RKO (cell line): ENCODE data around the gene LSM12.
"Not testable (repeated sequence)": the region's sequence is repeated elsewhere in the genome, so short reads cannot be mapped to it uniquely, and the experiment has no call there.

Experiments
- DNase-seq: peaks from one replicate; pipeline ENCODE4 v3.0.0-alpha.2; 2016; ENCODE audit warnings: low spot score

Gene LSM12

DNA sequence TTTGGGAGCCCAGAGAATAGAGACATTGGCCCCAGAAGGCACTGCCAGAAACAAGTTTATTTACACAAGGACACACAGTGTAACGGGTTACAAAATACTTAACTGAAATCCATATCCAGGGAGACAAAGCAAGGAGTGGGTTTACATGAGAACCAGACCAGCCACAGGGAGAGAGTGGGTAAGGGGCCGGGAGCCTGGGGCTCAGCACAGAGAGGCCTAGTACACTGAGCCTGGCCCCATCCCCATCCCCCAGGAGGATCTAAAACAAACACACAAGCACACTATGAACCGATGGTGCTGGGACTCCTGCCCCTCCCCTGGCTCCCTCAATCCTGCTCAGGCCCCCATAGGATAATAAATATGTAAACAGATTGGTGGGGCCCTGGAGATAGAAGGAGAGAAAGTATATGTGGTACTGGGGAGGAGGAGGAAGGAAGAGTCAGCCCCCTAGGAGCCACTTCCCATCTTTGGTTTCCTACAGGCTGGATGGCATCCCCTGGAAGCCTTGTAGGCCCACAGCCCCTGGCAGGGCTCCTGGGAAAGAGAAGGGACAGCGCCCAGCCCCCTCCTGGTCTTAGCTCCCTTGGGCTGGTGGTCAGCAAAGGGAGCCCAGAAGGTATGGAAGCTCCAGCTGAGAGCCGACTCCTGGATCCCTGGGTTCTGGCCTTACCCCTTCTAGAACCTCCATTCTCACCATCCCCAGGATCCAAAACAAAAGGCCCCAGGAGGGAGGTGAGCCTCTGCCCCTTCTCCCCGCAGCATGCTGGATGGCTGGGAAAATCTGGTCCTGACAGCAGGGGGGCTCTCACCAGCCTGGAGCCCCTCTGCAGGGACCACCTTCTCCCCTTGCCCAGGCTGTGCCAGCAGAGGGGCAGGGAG is 10.5 kb upstream of the LSM12 start:
- DNase-seq, result no peak

DNA sequence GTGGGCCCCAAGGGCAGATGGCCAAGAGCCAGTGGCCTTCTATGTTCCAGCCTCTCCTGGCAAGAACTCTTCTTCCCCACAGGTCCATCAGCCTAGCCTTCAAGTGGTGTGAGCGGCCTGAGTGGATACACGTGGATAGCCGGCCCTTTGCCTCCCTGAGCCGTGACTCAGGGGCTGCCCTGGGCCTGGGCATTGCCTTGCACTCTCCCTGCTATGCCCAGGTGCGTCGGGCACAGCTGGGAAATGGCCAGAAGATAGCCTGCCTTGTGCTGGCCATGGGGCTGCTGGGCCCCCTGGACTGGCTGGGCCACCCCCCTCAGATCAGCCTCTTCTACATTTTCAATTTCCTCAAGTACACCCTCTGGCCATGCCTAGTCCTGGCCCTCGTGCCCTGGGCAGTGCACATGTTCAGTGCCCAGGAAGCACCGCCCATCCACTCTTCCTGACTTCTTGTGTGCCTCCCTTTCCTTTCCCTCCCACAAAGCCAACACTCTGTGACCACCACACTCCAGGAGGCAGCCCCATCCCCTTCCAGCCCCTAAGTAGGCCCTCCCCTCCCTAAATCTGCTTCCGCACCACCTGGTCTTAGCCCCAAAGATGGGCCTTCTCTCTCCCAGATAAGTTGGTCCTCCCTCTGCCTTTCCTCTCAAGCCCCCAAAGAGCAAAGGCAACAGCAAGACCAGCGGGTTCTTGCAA is 9.3 kb upstream of the LSM12 start:
- no peak for DNase-seq

DNA sequence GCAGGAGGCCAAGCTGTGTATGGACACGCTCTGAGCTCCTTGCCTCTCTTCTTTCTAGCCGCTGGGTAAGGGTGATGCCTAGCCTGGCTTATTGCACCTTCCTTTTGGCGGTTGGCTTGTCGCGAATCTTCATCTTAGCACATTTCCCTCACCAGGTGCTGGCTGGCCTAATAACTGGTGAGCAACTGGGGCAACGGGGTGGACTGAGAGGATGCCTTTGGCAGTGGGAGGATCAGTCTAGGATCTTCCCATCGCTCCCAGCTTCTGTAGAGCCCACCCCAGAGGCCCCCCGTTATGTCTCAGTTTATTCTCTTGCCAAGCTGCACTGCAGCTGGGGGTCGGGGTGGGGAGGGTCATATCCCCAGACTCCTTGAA is 8.4 kb upstream of the LSM12 start:
- no peak for DNase-seq

DNA sequence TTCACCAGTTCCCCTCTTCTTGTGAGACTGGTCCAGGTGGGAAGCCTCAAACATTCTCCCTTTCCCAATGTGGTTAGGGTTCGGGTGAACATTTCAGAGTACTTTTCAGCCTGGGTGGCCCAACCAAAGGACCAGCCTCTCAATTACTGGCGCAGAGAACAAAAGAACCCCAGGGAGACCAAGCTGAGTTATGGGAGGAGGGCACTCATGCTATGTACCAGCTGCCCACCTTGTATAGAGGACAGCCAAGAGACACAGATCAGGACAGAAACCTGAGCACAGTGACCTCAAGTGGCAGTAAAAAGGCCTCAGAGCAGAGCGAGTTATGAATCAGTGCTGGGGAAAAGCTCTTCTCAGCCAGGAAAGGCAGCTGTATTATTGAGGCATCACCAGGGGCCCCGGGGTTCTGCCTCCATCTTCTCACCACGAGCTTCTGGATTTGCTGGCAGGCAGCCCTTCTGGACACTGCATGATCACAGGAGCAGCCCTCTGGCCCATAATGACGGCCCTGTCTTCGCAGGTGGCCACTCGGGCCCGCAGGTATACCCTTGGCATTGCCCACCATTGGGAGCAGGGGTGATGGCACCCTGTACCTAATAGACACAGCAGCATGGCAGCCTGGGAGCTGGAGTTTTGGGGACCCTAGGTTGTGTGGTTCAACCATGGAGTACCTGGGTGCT is 7.9 kb upstream of the LSM12 start:
- no peak for DNase-seq

DNA sequence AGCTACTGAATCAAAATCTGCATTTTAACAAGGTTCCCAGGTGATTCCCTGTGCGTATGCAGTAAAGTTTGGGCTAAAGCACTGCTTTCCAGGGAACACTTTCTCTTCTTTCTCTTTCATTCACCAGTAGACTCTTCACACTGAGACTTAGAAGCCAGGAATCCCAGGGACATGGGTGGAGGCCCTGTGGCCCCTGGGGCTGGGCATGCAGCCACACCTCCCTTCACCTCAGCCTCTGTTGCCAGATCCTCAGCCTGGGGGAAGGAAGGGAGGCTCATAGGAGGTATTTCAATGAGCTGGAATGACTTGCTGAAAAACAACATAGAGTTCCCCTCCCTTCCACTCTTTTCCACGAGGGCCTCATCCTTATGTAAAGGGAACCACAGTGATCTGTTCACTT is 5.3 kb upstream of the LSM12 start:
- DNase-seq, result no peak

DNA sequence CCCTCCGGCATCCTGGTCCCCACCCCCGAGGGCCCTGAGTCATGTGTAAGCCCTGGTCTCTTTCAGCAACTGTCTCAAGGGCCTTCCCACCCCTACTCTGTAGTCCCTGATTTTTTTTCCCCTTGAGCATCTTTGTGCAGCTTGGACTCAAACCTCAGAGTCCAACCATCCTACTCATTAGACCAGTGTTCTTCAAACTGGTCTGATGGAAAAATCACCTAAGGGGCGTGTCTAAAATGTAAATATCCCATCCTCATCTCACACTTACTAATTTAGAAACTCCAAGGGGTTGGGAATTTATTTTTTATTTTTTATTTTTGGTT is 4.7 kb upstream of the LSM12 start:
- DNase-seq, result peak; percentile 88

DNA sequence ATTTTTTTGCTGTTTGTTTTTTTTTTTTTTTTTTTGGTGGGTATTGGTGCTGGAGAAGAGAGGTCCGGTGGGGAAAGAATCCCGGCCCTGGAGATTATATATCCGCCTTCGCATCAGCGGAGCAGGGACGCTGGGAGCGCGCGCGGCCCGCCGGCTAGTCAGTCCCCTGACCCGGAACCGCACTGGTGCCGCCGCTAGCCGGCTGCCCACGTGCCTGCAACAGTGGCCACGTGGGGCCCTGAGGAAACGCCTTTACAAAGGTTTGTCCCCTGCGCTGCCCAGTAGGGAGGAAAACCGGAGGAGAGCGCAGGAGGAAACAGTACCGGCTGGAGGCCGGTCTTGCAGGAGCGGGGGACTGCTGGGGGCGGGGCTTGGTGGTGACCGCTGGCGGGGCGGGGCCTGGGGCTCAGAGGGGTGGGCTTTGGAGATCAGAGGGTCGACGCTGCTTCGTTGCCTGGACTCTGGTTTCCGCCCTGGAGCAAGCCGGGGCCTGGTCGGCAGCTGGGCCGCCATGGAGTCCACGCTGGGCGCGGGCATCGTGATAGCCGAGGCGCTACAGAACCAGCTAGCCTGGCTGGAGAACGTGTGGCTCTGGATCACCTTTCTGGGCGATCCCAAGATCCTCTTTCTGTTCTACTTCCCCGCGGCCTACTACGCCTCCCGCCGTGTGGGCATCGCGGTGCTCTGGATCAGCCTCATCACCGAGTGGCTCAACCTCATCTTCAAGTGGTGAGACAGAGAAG is 4.2 kb upstream of the LSM12 start, which contains the start of gene G6PC3:
Gene G6PC3 (plus strand): TSS at position 281 of the 743 bp plus-strand sequence. CDS start 231 bp downstream, at position 512.
- DNase-seq, result peak; percentile 98

DNA sequence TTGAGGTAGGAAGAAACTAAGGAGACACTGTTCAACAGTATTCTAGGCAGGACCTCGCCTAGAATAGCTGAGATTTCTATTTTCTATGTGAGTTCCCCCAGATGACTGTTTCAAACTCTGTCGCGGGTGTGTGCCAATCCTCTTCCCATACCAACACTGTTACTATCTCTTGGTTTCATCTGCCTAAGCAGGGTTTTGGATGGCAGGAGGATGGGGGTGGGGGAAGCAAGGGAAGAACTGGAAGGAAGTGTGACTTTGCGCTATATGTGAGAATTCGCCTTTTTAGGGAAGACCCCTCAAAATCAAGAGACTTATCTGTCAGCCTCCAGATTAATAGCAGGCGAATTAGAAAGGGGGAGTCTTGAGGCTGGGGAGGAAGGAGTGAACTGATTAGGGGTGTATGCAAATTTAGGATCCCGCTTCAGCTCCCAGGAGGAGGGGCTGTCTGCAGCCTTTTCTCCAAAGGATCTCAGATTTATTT is 3.5 kb upstream of the LSM12 start:
- DNase-seq, result peak; percentile 69

DNA sequence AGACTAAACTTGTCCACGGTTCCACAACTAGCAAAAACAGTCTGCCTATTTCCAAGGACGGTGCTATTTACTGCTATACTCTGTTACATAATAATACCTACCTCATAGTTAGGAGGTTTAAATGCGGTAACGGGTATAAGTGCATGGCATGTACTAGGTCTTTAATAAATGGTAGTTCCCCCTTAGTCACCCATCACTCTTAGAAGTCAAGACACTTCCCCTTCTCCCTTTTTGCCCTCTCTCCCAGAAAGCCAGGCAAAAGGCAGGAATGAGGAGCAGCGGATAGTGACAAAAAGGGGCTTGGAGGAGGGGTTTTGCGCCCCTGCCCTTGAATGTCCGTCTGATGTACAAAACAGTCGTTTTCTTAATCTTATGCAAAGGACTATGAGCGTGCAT is 1.1 kb upstream of the LSM12 start:
- no peak for DNase-seq

DNA sequence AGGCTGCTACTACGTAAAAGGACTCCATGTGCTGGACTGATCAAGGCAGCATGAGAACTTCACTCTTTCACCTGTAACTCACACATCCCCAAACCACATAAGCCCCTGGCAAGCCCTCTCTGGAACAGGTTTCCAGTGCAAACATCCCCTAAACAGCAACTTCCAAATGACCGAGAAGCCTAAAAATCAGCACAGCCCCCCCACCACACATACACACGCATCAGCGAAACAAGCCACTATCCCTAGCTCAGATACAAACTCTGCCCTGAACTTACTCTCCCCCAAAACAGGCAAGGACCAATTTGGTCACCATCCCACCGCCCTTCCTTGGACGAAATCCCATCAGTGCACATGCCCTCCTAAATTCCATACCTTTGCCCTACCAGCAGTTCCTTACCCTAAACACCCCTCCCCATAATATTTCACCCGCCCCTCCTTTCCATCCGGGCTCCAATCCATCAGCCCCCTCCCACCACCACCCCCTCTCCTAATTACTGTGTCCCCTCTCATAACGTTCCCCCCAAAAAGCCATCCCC is 735 bp downstream of the LSM12 start:
- DNase-seq, result peak; percentile 30

DNA sequence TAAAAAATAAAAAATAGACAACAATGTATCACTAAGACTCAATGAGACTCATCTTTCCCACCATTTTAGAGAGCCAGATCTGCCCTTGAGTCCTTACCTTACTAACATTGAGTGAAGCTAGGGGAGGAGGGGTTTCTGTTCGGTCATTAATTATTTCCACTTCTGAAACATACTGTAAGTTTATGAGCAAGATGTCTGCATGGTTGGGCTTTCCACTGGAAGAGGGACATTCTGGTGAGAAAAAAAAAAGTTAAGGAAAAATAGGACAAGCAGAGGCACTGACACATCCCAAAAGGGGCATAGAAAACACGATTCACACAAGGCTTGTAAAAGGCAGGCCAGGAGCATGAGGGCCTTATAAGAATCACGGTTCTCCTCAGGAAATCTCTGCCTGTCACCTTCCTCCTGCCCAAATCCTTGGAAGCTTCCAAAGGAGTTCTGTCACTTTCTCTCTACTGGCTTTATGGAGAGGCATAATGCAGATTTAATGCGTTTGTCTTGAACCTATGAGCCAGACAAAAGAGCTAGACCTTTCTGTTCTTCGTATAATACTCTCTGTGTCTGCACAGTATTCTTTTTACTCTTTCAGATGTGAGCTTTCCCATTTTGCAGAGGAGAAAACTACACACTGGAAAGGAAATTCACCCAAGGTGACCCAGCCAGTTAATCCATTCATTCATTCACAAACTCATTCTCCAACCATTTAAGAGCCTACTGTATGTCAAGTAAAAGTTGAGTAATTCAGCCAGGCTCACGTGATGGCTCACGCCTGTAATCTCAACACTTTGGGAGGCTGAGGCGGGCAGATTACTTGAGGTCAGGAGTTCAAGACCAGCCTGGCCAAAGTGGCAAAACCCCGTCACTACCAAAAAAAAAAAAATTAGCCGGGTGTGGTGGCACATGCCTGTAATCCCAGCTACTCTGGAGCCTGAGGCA is 2.5 kb downstream of the LSM12 start:
- peak; percentile 42 for DNase-seq

DNA sequence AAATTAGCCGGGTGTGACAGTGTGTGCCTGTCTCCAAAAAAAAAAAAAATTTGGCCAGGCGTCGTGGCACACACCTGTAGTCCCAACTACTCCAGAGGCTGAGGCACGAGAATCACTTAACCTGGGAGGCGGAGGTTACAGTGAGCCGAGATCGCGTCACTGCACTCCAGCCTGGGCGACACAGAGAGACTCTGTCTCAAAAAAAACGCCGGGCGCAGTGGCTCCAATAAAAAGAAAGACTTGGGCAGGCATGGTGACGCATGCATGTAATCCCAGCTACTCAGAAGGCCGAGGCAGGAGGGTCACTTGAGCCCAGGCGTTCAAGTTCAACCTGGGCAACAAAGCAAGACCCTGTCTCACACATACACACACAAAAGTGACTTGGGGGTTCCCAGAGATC is 3.6 kb downstream of the LSM12 start:
- DNase-seq, result no peak

DNA sequence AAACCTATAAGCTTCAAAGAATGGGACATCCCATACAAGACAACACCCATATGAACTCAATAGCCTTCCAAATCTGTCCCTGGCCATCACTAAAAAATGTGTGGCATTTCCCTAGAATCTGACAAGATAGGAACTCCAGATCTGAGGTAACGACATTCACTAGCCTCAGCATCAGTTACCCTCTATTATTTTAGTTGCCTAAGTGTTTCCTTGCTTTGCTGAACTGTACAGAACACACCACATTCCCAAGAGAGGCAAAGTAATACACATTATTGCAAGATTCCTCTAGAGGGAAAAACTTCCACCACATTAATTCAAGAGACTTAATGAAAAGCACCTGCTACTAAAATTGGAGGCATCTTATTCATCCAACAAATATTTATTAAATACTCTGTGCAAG is 5.0 kb downstream of the LSM12 start:
- DNase-seq, result no peak

DNA sequence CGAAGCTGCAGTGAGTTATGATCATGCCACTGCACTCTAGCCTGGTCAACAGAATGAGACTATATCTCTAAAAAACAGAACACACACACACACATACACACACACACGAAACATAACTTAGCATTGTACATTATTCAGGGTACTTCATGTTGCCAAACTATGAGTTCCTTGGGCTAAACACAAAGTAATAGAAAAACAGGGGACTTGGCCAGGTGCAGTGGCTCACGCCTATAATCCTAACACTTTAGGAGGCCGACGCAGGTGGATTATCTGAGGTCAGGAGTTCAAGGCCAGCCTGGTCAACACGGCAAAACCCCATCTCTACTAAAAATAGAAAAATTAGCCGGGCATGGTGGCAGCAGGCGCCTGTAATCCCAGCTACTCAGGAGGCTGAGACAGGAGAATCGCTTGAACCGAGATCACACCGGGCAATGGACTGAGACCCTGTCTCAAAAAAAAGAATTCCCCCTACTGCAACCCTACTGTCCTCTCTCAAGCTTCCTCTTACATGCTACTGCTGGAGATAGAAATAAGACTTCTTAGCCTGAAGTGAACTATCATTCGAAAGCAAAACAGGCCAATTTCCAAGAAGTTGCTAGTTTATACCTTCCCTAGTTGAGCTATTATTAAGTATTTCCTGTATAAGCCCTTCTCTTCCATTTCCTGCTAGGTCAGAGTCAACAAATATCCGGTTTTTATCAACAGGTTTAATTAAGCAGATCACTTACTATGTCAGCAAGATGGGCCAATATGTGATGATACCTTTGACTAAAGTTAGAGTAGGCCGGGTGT is 7.2 kb downstream of the LSM12 start:
- no peak for DNase-seq

DNA sequence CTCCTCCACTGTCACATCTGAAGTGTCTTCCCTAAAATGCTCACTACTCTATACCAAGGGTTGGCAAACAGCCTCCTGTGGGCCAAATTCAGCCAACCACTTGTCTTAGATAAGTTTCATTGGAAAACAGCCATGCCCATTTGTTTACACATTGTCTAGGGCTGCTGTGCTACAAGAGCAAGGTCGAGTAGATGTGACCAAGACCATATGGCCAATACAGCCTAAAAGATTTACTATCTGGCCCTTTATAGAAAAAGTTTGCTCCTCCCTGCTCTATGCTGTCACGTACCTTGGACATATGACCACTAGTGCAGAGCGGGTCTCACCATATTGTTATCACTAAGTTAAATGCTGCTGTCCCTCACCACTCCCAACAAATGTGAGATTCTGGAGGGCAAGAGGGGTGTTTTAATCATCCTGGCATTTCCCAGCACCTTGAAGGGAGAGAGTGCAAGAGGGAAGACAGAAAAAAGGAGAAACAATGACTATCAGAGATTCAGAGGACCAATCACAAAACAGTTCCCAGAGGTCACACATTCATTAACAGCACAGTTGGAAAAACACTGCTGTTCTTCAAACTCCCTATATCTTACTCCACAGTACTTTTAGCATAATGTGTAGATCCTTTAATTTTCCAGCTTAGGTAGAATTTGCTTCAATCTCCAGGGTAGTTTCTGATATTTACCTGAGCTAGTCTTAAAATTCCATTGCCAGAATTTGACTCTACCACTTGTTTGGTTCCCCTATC is 13.2 kb downstream of the LSM12 start:
- DNase-seq, result no peak

DNA sequence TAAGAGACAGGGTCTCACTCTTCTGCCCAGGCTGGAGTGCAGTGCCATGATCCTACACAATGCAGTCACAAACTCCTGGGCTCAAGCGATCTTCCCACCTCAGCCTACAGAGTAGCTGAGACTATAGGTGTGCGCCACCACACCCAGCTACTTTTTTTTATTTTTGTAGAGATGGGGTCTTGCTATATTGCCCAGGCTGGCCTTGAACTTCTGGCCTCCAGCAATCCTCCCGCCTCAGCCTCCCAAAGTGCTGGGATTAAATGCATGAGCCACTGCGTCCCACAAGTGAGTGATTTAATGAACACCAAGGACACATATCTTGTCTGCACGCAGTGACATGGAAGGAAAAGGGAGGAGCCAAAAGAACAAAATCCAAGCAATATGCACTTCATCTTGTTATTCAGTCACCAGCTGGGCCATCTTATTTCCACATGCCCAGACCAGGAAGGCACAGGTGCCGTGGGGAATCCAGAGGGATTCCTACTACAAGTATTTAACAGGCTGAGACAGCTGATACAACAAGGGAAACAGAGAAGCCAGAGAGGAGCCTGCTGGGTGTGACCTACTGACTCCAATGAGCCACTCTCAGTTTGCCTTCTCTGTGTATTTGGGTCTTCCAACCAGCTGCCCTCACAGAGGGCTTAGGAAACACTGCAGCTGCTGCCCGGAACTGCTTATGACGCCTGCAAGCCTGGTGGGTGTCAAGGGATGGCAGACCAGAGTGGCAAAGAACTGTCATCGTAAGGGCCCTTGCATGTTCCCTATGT is 17.0 kb downstream of the LSM12 start:
- no peak for DNase-seq

DNA sequence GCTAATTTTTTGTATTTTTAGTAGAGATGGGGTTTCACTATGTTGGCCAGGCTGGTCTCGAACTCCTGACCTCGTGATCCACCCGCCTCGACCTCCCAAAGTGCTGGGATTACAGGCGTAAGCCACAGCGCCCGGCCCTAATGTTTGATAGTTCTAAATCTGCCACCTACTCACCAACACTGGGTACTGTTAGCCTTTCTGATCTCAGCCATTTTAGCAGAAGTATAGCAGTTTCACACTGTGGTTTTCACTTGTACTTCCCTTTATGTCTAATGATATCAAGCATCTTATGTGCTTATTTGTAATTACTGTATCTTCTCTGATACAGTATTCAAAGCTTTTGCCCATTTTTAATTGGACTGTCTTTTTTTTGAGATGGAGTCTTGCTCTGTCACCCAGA is 19.6 kb downstream of the LSM12 start:
- DNase-seq, result not testable (repeated sequence)

DNA sequence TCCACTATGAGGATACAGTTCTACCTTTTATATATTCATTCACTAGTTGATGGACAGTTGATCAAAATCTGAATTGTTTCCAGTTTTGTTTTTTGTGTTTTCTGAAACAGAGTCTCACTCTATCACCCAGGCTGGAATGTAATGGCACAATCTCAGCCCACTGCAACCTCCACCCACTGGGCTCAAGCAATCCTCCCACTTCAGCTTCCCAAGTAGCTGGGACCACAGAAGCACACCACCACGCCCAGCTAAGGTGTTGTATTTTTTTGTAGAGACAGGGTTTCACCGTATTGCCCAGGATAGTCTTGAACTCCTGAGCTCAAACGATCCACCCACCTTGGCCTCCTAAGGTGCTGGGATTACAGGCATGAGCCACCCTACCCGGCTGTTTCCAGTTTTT is 21.0 kb downstream of the LSM12 start:
- DNase-seq, result no peak
